Common myeloid progenitor, CD34-positive (primary cell): ENCODE data around the gene CYP4B1.
"Not testable (repeated sequence)": the region's sequence is repeated elsewhere in the genome, so short reads cannot be mapped to it uniquely, and the experiment has no call there.

Experiments
- CTCF ChIA-PET: fragments of 350-600 bp; sonication (Branson Sonifier 250); formaldehyde crosslinking; loops from one replicate; lab custom pipeline; 2021; ENCODE audit warnings: antibody characterized with exemption; lab: Charles Lee
- POLR2A ChIA-PET: fragments of 350-600 bp; sonication (Branson Sonifier 250); formaldehyde crosslinking; loops from one replicate; lab custom pipeline; 2021; ENCODE audit warnings: antibody characterized with exemption; lab: Charles Lee
- DNase-seq, 3 donors: peaks; one replicate each; pipeline versions ENCODE4 v3.0.0 to v3.0.0-alpha.2; 2013
- H3K27ac ChIP-seq, 2 experiments: 1 replicate in 1 of 2; 2 replicates in 1 of 2; pipeline ENCODE4 v1.7.0; 2013; ENCODE audit warnings: inconsistent platforms in 2 of 2, low read length in 2 of 2, mild to moderate bottlenecking in 2 of 2, low read depth in 1 of 2, moderate library complexity in 1 of 2; ENCODE audit not compliant: severe bottlenecking in 2 of 2, insufficient read depth in 1 of 2, poor library complexity in 1 of 2
- H3K27me3 ChIP-seq, 5 experiments: replicated peaks in 2 of 5; 1 replicate in 3 of 5; 2 replicates in 2 of 5; pipeline versions ENCODE4 v1.6.1 to v1.7.0; 2013; ENCODE audit warnings: low read length in 4 of 5, mild to moderate bottlenecking in 2 of 5, moderate library complexity in 2 of 5, inconsistent platforms in 1 of 5; ENCODE audit not compliant: insufficient read depth in 5 of 5, control insufficient read depth in 4 of 5
- H3K36me3 ChIP-seq, 4 experiments: 1 replicate in 2 of 4; 2 replicates in 2 of 4; pipeline versions ENCODE4 v1.6.1 to v1.7.0; 2013; ENCODE audit warnings: low read length in 3 of 4, control low read depth in 1 of 4, mild to moderate bottlenecking in 1 of 4; ENCODE audit not compliant: control insufficient read depth in 4 of 4, insufficient read depth in 4 of 4
- H3K4me1 ChIP-seq, 4 experiments: 1 replicate in 3 of 4; 2 replicates in 1 of 4; pipeline versions ENCODE4 v1.6.1 to v1.7.1; 2013; ENCODE audit warnings: low read length in 3 of 4, mild to moderate bottlenecking in 3 of 4, control low read depth in 1 of 4, inconsistent platforms in 1 of 4, moderate library complexity in 1 of 4; ENCODE audit not compliant: control insufficient read depth in 4 of 4, insufficient read depth in 4 of 4; ENCODE audit errors: control extremely low read depth in 1 of 4
- H3K4me3 ChIP-seq, 7 experiments: 1 replicate in 4 of 7; 2 replicates in 3 of 7; pipeline versions ENCODE4 v1.5.1 to v1.7.0; 2013; ENCODE audit warnings: mild to moderate bottlenecking in 7 of 7, low read length in 6 of 7, moderate library complexity in 6 of 7, inconsistent platforms in 2 of 7, low read depth in 2 of 7, control low read depth in 1 of 7; ENCODE audit not compliant: insufficient read depth in 4 of 7, control insufficient read depth in 1 of 7; ENCODE audit errors: extremely low read depth in 1 of 7
- H3K9me3 ChIP-seq, 5 experiments: 1 replicate in 4 of 5; 2 replicates in 1 of 5; pipeline versions ENCODE4 v1.6.1 to v1.7.1; 2013; ENCODE audit warnings: low read length in 4 of 5, mild to moderate bottlenecking in 2 of 5, inconsistent platforms in 1 of 5, low read depth in 1 of 5, moderate library complexity in 1 of 5; ENCODE audit not compliant: control insufficient read depth in 4 of 5, insufficient read depth in 2 of 5; ENCODE audit errors: control extremely low read depth in 1 of 5
- WGBS: methylation state at CpG from one replicate; pipeline ENCODE4 v1.1.5; 2013; ENCODE audit not compliant: insufficient coverage; 5-methylcytosine and 5-hydroxymethylcytosine counted together

Gene CYP4B1

DNA sequence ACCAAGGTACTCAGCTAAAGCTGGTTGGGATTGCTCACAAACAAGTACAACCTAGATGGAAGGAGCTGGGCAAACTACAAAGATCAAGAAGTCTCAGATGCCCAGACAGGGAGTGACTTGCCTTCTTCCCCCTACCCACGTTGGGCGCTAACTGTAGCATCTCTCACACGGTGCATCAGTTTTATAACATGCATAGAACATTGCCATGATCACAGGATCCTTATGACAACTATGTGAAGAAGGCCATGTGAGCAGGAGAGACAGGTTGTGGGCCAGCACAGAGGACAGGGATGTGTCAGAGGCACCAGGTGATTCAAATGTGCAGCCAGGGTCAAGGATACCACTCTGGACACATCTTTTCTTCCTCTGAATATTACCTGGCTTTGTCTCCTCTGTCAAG is 28.3 kb upstream of the CYP4B1 start:
- no peak for DNase-seq
- 100% methylated on average over 2 of the region's 3 CpGs for WGBS
- peaks cover 0 to 8% (median 0%) of the 10 kb centered on the region in 5 experiments for H3K27me3 ChIP-seq
- H3K36me3 ChIP-seq: no peaks in the 10 kb centered on the region
- H3K4me3 ChIP-seq: no peak overlapping the region
- H3K27ac ChIP-seq: no peak overlapping the region
- CTCF ChIA-PET: no interaction called here
- H3K4me1 ChIP-seq: no peaks in the 10 kb centered on the region
- POLR2A ChIA-PET: no interaction called here
- peaks cover 0 to 35% (median 25%) of the 10 kb centered on the region in 5 experiments for H3K9me3 ChIP-seq

DNA sequence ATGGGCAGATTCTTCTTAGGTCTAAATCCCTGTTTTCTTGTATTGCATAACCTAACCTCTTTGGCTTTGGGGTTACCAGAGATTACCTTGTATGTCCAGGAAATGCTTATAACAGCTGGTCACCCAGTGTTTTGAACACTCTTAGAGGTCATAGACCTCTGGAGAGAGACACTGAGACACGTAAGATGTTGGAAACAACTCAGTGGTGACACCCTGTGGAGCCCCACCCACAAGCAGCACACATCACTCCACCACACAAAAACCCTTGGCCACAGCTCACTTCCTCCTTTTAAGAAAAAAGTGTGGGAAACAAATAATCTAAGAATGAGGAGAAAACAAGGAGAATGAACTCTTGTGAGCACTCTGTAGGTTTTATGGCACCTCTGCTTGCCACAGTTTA is 26.3 kb upstream of the CYP4B1 start:
- no peak for DNase-seq
- Histone ChIP-seq H3K9me3 (peaks cover 0 to 35% (median 24%) of the 10 kb centered on the region in 5 experiments), H3K4me1 (no peaks in the 10 kb centered on the region), H3K27ac (no peak overlapping the region), H3K36me3 (no peaks in the 10 kb centered on the region), H3K4me3 (no peak overlapping the region), H3K27me3 (peaks cover 0 to 8% (median 0%) of the 10 kb centered on the region in 5 experiments)
- ChIA-PET CTCF (no interaction called here), POLR2A (no interaction called here)
- WGBS: no CpG with 5 or more reads among the region's 1 CpG

DNA sequence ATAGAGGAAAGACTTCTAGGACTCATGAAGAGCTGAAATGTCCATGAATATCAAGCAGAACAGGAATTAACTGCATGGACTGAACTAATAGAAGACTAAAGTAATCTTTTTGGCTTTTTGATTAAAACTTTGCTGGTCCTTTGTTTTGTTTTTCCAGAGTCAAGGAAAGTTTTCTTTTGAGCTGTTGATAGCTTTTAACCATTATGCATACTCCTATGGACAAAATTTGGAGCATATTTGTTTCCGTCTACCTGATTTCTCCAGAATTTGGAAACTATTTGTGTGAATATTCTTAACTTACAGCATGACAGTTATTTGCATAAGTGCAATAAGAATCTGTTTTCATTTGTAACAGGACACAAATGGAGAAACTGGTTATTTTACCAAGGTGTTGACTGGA is 24.5 kb upstream of the CYP4B1 start:
- CTCF ChIA-PET: no interaction called here
- no peaks in the 10 kb centered on the region for H3K4me1 ChIP-seq
- H3K27me3 ChIP-seq: no peaks in the 10 kb centered on the region
- peaks cover 0 to 34% (median 19%) of the 10 kb centered on the region in 5 experiments for H3K9me3 ChIP-seq
- no peak overlapping the region for H3K4me3 ChIP-seq
- POLR2A ChIA-PET: no interaction called here
- no peak overlapping the region for H3K27ac ChIP-seq
- H3K36me3 ChIP-seq: no peaks in the 10 kb centered on the region
- DNase-seq: no peak
- WGBS: 100% methylated on average over 1 of the region's 1 CpG

DNA sequence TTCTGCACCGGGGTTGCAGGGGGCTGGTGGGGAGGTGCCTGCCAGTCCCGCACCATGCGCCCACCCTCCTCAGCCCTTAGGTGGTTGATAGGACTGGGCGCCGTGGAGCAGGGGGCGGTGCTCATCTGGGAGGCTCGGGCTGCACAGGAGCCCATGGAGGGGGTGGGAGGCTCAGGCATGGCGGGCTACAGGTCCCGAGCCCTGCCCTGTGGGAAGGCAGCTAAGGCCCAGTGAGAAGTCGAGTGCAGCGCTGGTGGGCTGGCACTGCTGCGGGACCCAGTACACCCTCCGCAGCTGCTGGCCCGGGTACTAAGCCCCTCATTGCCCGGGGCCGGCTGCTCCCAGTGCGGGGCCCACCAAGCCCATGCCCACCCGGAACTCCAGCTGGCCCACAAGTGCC is 20.4 kb upstream of the CYP4B1 start:
- H3K9me3 ChIP-seq, H3K4me1 ChIP-seq, H3K36me3 ChIP-seq, H3K27me3 ChIP-seq, H3K4me3 ChIP-seq, DNase-seq, CTCF ChIA-PET, H3K27ac ChIP-seq, POLR2A ChIA-PET: not testable (repeated sequence)
- WGBS: 97% methylated on average over 15 of the region's 18 CpGs

DNA sequence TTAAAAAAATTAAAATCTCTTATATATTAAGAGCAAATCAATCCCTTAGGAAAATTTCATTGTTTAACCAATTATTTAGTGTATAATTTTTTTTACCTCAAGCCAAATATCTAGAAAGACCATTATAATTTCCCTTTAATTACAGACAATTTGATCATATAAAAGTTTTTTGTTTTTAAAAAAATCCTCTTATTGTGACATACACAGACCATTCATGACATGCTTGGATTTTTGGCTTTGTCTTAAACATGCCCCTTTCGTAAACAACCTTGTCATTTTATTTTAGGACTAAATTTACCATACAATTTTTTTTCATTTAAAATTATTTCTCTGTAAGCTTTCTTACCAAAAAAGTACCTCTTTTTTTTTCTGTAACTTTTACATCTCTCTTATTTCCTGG is 14.2 kb upstream of the CYP4B1 start:
- WGBS: 83% methylated on average over 1 of the region's 1 CpG
- Histone ChIP-seq H3K36me3 (no peaks in the 10 kb centered on the region), H3K27me3 (peaks cover 0 to 8% (median 0%) of the 10 kb centered on the region in 5 experiments), H3K9me3 (peaks cover 4 to 7% (median 5%) of the 10 kb centered on the region in 5 experiments), H3K4me1 (no peaks in the 10 kb centered on the region), H3K4me3 (no peak overlapping the region), H3K27ac (no peak overlapping the region)
- ChIA-PET CTCF (no interaction called here), POLR2A (no interaction called here)
- no peak for DNase-seq

DNA sequence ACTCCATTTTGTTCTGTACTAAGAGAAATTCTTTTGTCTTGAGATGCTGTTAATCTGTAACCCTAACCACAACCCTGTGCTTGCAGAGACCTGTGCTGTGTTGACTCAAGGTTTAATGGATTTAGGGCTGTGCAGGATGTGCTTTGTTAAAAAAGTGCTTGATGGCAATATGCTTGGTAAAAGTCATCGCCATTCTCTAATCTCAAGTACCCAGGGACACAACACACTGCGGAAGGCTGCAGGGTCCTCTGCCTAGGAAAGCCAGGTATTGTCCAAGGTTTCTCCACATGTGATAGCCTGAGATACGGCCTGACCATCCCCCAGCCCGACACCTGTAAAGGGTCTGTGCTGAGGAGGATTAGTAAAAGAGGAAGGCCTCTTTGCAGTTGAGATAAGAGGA is 10.2 kb upstream of the CYP4B1 start:
- WGBS: 40% methylated on average over 1 of the region's 4 CpGs
- DNase-seq, H3K4me1 ChIP-seq, H3K27ac ChIP-seq, H3K36me3 ChIP-seq, H3K9me3 ChIP-seq, POLR2A ChIA-PET, CTCF ChIA-PET, H3K4me3 ChIP-seq: not testable (repeated sequence)
- peaks cover 0 to 15% (median 0%) of the 10 kb centered on the region in 5 experiments for H3K27me3 ChIP-seq

GRCh38 chr1:46790446-46791101 is 8.3 kb upstream of the CYP4B1 start:
- CTCF ChIA-PET: no interaction called here
- no CpG with 5 or more reads among the region's 1 CpG for WGBS

More at GRCh38 chr1:46790446-46791101, 8.3 kb upstream of the CYP4B1 start:
- Histone ChIP-seq H3K27ac (no peak overlapping the region), H3K4me1 (no peaks in the 10 kb centered on the region), H3K4me3 (no peak overlapping the region), H3K36me3 (no peaks in the 10 kb centered on the region), H3K9me3 (peaks cover 0 to 5% (median 0%) of the 10 kb centered on the region in 5 experiments), H3K27me3 (peaks cover 0 to 15% (median 0%) of the 10 kb centered on the region in 5 experiments)
- DNase-seq: no peak
- POLR2A ChIA-PET: no interaction called here
